CMK (cell line): ENCODE results near the gene SS18L1.

Experiments used
- DNase-seq: peaks from one replicate; pipeline ENCODE4 v3.0.0-alpha.2; 2010; ENCODE audit warnings: low read depth

SS18L1 gene

DNA sequence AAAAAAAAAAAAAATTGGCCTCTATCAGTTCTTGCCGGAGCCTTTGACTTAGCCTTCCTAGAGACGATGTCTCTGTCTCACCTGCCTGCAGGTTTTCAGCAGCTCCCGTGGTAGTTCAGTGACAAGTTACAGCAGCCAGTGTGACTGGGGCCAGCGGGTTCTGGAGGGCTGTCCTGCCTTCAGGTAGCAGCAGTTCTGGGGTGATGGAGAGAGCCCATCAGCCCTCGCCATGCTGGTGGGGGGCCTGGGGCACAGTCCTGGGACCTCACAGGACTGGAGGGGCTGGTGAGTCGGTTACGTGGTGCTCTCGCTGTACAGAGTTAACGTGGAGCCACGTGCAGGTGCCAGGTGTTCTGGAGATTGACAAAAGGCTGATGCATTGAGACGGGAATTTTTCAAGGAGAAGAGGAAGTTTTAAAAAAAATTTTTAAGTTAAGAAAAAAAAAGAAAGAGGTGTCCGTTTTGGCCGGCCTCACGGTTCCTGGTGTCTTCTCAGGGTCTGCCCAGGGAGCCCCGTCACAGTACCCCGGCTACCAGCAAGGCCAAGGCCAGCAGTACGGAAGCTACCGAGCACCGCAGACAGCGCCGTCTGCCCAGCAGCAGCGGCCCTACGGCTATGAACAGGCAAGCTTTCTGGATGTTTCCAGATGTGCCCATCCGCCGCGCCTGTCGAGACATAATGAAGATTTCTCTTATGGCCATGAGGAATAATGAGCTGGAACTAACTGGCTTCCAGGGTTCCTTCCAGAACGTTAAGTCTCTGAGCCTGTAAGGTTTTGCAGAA, 30.6 kb downstream of the SS18L1 start:
- no peak for DNase-seq

DNA sequence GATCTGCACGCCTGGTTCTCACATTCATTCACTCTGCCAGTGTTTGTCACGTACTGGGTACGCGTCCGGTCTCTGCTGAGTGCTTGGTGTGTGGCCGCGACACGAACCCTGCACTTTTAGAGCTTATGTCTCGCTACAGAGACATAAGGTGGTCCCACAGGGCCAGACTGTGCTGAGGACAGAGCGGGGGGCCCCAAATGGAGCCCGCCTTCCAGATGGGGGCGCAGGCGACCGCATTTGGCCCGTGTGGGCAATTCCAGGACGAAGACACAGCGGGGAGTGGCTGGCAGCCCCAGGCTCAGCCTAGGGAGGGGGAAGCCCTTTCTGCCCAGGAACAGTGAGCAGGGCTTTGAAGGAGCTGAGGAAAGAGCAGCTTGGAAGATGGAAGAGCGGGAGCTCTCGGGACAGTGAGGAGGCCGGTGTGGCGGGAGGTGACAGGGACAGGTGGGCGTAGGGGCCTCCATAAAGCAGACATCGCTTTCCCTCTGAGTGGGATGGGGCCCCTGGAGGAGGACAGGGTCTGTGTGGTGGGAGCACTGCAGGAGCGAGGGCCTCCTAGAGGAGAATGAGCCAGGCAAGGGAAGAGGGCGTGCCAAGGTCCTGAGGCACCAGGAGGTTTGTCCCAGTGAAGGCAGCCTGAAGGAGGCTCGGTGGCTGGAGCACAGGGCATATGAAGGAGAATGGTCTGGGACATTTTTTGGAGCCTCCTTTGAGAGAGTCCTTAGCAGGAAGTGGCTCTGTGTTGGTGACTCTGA, 31.5 kb downstream of the SS18L1 start:
- no peak for DNase-seq

DNA sequence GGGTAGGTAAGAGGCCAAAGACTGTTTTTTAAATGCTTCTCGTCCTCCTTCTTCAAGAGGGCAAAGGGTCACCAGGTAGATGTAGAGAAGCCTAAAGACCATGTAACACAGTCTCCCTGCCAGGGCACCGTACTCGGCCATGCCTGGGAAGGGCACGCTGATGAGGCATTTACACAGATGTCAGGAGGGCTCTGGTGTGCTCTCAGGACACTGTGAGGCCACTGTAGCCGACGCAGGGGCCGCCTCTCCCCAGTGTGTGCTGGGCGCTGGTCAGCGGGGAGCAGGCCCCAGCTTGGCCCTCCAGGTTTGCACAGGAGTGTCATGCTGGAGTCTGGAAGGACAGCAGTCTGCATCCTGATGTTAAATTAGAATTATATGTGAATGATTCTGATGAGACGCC, 32.1 kb downstream of the SS18L1 start:
- DNase-seq: no peak

DNA sequence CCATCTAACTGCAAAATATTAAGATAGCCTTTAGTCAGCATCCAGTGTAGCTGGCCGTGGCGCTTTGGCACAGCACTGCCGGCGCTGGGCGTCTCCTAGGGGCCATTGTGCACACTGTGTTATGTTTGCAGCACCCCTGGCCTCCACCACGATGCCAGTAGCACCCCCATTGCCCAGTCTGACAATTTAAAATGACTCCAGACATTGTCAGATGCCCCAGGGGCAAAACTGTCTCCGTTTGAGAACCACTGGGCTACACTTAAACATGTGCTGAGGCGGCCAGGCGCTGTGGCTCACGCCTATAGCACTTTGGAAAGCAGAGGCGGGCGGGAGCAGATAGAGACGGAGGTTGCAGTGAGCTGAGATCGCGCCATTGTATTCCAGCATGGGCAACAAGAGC, 33.3 kb downstream of the SS18L1 start:
- DNase-seq: no peak

DNA sequence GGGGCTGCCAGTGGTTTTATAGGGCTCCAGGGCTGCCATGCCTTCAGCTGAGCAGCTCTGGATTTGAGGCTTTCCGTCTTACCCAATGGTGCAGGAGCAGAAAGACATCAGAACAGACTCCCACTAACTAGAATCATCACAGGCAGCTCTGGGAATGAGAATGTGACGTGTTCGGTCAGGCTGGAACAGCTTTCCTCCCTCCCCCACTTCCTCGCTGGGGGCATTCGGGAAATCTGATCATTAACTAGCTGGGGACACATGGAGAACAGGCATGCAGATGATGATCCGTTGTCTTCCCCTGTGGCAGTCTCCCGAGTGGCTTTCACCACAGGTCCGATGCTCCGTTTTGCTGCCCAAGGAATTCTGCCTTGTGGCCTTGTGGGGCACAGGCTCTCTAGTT, 33.7 kb downstream of the SS18L1 start:
- DNase-seq: no peak

DNA sequence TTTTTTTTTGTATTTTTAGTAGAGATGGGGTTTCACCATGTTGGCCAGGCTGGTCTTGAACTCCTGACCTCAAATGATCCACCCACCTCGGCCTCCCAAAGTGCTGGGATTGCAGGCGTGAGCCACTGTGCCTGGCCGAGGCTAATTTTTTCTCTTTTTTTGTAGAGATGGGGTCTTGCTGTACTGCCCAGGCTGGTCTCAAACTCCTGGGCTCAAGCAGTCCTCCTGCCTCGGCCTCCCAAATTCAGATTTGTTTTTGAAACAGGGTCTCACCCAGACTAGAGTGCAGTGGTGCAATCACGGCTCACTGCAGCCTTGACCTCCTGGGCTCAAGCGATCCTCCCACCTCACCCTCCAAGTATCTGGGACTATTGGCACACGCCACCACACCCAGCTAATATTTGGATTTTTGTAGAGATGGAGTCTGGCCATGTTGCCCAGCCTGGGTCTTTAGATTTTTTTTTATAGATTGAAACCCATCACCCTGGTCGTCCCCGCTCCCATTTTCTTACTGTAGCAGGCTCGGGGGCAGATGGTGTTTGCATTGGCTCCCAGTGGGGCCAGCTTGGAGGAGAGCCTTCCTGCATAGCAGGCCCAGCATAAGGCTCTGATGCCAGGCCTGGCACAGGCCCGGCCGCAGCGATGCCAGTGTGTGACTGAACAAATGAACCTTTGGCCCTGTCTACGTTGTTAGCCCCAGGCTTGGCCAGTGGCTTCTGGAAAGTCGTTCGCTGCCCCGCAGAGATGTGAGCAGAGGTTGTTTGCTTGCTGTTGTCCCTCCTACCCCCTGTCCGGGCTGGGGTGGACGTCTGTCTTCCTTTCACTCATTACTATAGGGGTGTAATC, 35.0 kb downstream of the SS18L1 start:
- DNase-seq: no peak

DNA sequence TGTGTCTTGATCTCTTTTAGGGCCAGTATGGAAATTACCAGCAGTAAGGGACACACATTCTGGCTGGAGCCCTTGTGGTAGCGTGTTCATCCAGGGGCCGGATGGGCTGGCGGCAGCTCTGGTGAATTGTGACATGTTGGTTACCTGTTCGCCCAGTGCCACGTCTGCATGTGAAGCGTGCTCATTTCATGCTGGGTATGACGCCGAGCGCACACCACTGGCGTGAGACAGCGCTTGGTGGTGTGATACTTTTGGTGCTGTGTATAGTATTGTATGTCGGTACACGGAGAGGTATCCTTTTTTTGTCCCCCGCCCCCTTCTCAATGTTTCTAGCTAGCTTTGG, 35.6 kb downstream of the SS18L1 start:
- DNase-seq: no peak

DNA sequence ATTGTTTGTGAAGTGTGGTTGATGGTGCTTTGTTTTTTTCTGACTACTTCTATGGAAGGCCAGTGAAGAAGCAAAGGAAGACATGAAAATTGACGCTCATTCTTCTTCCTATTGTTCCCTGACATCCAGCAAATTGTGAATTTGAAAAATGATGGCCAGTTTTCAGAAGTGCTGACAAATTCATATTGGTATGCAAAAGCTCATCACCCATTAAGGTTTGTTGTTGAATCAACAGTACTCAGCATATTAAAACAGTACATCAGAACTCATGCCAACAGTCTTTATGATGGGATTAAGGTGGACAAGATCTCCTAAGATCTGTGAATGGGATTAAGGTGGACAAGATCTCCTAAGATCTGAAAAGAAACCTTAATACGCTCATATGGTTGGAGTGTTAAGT, 38.2 kb downstream of the SS18L1 start:
- DNase-seq: no peak

DNA sequence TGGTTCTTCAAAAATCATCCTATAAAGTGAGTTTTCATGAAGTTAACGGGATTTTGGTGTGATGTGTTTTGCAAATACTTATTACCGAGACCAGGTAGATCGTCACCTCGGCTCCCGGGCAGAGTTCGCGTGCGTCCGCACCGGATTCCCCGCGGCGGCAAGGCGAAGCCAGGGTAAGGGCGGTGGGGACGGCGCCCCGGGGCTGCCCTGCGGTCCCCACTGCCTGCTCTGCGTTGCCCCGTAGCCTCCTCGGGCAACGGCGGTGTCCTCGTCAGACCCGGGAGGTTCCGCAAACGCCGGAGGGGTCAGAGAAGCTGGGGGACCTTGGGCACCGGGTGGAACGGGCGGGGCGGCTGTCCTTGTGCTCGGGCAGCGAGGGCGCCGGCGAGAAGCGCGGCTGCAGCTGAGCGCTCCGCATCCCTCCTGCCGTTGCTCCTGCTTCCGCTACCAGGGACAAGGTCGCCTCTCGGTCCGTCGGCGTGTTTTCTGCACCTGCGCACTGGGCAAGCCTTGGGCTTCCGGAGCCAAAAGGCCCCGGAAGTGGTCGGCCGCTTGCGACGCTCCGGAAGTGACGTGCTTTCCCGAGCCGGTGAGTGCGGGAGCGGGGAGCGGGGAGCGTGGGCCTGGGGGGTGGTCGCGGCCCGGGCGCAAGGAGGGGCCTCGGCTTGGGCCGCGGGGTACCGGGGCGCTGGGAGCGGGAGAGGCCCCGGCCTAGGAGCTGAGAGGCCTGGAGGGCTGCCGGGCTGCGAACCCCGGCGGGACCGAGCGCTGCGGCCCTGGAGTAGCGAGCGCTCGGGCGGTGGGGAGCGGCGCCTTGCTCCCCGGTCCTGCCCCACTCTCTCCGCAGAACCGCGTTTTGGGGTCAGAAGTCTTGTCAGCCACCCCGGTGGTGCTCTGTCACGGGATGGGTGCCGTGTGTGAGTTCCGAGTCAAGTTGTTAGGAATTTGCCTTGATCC, 39.2 kb downstream of the SS18L1 start, which contains the start of gene MTG2:
MTG2 (plus strand) TSS at position 560 of the 957 bp plus-strand sequence. CDS start 10,393 bp downstream, outside the sequence.
- DNase-seq: peak; percentile 89

DNA sequence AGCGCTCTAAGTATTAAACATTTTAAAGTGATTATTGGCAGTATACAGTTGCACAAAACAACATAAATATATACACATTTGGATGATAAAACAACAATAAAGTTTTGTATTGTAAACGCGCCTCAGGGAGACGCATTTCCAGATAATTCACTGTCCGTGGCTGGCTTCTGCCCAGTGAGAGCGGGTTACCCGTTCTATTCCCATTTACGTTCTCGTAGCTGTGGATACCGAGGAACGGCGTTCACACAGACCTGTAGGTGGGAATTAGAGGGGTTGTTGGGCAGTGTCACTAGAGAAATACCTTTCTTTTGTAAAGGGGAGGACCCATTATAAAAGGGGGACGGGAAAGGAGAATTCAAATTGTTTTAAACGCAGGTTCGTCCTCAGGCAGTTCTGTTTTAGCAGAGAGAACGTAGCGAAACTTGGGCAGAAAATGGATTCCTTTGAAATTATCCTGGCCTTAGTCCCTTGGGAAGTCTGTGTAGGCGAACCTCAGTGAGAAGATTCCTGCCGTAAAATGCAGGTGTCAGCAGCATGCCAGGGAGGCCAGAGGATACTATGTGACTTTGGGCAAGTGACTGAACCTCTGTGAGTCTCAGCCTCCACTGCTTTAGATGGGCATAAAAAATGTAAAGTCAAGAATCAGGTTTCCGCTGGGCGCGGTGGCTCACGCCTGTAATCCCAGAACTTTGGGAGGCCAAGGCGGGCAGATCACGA, 40.0 kb downstream of the SS18L1 start:
- no peak for DNase-seq

DNA sequence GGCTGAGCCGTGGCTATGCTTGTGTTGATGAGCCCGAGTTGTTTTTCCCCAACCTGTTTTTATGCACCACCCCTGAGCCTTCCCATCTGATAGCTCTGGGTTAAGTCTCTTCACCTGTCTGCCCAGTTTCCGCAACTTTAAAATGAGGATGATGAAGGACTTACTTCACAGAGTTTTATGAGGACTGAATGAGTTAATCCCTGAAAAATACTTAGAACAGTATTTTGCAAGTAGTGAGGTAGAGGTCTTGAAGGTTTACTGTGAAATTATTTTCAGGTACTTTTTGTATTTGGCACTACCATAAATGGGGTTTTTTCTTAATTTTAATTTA, 42.5 kb downstream of the SS18L1 start:
- DNase-seq: no peak

DNA sequence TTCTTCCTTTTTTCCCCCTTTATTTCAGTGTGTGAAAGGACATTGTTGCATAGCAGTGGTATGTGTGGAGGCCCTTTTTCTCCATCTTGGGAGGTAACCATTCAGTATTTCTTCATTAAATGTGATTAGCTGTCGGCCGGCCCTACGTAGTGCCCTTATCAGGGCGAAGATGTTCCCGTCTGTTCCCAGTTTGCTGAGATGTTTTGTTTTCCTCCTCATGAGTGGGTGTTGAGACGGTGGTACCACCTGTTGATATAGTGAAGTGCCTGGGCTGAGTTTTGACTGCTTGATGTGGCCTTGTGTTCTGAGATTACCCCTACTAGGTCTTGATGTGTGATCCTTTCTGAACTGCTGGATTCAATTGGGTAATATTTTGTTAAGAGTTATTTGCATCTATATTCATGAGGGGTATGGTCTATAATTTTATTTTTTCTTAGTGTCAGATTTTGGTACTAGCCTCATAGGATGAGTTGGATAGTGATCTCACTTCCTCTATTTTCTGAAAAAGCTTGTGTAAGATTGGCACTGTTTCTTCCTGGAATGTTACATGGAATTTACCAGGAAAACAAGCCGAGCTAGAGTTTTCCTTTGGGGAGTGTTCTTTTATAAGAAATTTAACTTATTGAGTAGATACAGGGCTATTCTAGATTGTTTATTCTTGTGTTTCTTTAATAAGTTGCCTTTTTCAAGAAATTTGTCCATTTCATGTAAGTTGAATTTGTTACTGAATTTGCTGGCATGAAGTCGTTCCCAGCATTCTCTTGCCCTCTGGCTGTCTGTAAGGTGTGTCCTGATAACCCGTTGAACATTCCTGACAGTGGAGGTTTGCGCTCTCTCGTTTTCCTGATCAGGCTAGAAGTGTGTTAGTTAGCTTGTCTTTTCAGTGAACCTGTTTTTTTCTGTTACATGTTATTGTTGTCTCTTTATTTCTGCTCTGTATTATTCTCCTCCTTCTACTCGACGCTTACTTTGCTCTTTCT, 43.6 kb downstream of the SS18L1 start:
- no peak for DNase-seq

DNA sequence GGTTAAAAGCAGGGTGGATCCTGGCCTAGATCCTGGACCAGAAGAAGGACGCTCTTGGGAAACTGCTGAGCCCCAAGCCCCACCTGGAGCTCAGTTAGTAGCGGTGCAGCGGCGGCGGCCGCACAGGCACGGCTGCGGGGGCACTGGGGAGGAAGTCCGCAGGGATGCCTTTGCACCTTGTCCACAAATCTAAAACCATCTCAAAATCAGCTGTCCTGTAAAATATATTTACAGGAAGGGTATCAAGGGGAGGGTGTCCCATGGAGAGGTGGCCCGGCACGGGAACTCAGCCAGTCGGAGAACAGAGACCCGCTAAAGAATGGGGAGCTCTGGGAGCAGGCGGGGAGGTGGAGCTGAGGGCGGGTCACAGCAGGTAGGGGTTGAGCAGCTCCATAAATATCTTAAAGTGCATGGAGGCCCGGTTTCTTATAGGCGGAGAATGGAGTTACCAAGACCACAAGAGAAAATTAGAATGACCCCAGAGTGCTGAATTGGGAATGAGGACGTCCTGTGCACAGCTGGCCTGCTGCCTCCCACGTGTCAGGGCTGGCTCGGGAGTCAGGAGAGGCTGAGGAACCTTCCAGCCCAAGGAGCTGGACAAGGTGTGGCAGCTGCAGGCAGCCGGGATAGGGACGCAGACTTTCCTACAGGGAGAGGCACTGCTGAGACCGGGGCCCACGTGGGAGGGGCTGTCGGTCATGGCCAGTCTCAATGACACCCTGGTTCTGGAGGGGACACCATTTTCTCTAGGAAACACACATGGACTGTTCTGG, 47.3 kb downstream of the SS18L1 start:
- no peak for DNase-seq

DNA sequence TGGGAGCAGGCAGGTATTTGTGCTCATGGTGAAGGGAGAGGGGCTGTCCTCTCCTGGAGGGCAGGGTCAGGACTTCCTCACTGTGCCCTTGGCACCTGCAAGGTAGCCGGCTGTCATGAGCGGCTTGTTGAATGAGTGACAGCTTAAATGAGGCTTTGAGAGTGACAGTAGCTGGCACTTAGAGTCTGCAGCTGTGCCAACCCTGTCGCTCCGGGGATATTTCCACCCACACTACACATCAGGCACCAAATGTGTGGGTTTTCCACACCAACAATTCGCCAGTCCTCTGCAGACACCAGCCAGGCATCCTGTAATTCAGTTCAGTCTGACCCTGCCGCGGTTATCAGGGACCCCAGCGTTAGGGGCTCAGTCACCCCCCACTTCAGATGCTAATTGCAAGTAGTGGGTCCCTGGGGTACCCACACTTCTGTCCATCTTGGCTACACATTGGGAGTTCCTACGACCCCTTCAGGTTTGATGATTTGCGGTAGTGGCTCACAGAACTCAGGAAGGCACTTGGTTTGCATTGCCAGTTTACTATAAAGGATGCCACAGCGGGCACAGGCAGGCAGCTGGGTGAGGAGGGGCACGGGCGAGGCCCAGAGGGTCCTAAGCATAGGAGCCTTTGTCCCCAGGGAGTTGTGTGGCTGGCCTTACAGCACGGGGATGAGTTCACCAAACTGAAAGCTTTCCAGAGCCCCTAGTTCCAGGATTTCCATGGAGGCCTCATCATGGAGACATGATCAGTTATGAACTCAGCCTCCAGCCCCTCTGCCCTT, 48.4 kb downstream of the SS18L1 start:
- DNase-seq: no peak

DNA sequence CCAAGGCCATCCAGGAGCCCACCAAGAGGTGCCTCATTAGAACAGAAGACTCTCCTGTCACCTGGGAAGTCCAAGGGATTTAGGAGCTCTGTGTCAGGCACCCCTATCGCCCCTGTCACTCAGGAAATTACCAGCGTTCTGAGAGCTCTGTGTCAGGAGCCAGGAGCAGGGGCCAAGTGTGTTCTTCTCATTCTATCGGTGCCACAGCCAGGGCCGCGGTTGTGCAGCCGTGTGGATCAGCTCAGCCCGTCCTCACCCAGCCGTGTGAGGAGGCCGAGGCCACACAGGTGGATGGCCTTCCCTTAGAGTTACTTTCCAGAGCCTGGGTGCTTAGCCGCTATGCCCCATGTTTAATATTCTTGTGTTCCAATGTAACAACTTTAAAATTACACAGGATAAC, 49.1 kb downstream of the SS18L1 start:
- no peak for DNase-seq

DNA sequence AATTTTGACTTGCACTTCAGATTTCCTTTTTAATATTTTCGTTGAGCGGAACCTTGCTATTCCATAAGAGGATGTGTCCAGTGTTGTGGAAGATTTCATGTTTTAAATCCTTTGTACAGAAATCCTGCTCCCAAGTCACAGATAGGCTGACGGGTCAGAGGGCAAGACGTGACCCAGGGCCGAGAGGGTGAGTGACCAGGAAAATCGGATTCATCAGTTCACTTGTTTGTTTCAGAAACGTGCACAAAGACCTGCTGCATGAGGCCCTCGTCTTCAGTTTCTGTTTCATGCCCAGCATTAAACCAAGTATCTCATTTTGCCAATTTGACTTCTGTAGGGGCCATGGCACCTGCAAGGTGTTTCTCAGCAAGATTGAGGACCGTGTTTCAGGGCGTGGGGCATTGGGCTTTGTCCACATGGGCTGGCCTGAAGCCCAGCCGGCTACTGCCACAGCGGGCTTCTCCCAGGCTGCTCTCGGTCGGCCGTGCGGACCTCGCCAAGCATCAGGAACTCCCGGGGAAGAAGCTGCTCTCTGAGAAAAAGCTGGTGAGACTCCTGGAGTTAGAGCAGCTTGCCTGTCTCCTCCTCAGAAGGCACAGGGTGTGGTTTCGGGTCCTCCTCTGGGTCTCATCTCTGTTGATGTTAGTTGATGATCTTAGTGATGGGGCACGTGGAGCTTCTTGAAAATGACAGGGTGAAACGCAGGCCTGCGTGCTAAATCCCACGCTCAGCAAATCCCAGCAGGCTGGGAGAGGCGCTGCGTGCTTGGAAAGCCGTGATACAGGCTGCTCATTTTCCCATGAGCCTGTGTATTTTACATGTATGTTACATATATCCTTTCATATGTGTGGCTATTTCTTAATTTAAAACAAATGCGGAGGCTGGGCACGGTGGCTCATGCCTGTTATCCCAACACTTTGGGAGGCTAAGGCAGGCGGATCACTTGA, 49.8 kb downstream of the SS18L1 start:
- no peak for DNase-seq

DNA sequence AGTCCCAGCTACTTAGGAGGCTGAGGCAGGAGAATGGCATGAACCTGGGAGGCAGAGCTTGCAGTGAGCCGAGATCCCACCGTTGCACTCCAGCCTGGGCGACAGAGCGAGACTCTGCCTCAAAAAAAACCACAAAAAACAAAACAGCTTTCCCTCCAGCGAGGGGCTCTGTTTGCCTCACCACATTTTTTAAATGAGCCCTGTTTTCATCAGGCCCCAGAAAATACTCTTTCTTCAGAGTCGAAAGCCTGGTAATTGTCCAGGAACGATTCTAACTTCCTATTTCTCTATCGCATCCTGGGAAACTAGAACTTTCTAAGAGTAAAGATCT, 51.5 kb downstream of the SS18L1 start:
- no peak for DNase-seq
